Measurements from ENCODE around the gene BTG4. TPM values are rescaled to one million over a fixed set of nuclear protein-coding genes. Genes with fewer than 3 reads are reported as not detected.

BTG4 gene
- total and polyA plus RNA-seq, 9 of the 15 experiments (the other 6 are each of a cell fraction or from before 2014, with no cell fraction given) = not detected

DNA sequence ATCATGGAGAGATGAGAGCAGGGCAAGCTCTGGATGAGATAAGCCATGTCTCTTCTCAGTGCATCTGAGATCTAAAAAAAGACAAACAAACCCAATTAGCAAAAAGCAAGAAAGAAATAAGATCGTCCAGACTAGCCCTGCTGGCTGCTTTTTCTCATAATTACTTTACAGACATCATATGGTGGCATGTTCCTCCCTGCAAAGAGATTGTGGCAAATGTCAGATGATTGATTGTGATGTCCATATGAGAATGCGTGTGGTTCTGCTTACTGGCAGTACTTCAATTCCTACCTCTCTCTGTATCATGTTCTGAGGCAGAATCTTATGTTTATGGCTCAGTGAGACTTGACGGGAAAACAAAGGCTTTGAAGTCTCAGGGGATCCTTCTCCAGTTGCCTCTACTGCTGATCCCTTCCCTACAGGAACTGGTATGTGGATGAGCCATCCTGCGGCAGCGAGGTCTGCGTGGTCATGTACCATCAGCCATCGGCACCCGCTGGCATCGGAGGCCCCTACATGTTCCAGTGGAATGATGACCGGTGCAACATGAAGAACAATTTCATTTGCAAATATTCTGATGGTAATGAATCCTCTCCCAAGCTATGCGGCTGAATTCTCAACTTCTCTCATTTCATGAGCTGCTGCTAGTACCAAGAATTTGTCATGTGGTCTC, 37.1 kb upstream of the BTG4 start:
- Histone ChIP-seq H3K4me1 (replicated peaks in 1 of 2; ENCODE audit: control insufficient read depth in 2 of 2, insufficient read depth in 2 of 2, low read length in 2 of 2) (no peaks in the 10 kb centered on the region), H3K4me3 (no peak overlapping the region), H4K20me1 (replicated peaks; ENCODE audit: control insufficient read depth, insufficient read depth, low read length) (no peaks in the 10 kb centered on the region), H2AFZ (ENCODE audit: low read depth, low read length) (no peak overlapping the region), H3K9me3 (replicated peaks; ENCODE audit: control insufficient read depth, insufficient read depth, low read depth, low read length) (no peaks in the 10 kb centered on the region), H3K9me1 (ENCODE audit: control insufficient read depth, insufficient read depth, low read length) (no peaks in the 10 kb centered on the region), H3K4me2 (ENCODE audit: insufficient read depth, low read length) (no peak overlapping the region), H3K36me3 (ENCODE audit: control insufficient read depth, insufficient read depth, low read length) (no peaks in the 10 kb centered on the region), H3K27ac (ENCODE audit: extremely low read depth, low read depth, low read length) (no peak overlapping the region), H3K27me3 (ENCODE audit: control insufficient read depth in 2 of 2, insufficient read depth in 2 of 2, low read length in 2 of 2) (peaks cover 9 to 18% of the 10 kb centered on the region in 2 experiments; a peak in 4 of 5 replicates), H3K79me2 (ENCODE audit: control insufficient read depth, insufficient read depth, low read length) (no peaks in the 10 kb centered on the region), H3K9ac (ENCODE audit: insufficient read depth in 1 of 2, low read depth in 2 of 2, low read length in 2 of 2) (no peak overlapping the region)
- TF ChIP-seq FOSL1 (tag; conservative IDR thresholded peaks at IDR 0.05) (no peak), ZC3H4 (CRISPR knock-in tag; IDR thresholded peaks at IDR 0.05; ENCODE audit: borderline replicate concordance) (no peak), ZNF174 (CRISPR knock-in tag; IDR thresholded peaks at IDR 0.05) (no peak), BDP1 (IDR thresholded peaks at IDR 0.05; ENCODE audit: insufficient read depth, insufficient read length) (no peak), CREBBP (IDR thresholded peaks at IDR 0.05; ENCODE audit: low read depth, low read length) (no peak)
- BruUV-seq (replicated peaks) = no TSS peak
- ATAC-seq (no peak), FAIRE-seq (no peak), DNase-seq (ENCODE audit: extremely low read depth in 1 of 4, low spot score in 3 of 4) (no peak)
- ChIA-PET POLR2A (interaction anchor here (0.6 kb wide), 1 partner anchor 226 kb away, joined by 4 read pairs; no protein-coding TSS in a partner anchor), CTCF (ENCODE audit: low intra/inter-chr PET ratio) (no interaction called here)
- intact Hi-C loops (cut with micrococcal nuclease) (no loop called here), in situ Hi-C loops (cut with MboI) (no loop called here)
- 2% methylated on average over 11 of the region's 11 CpGs for WGBS (ENCODE audit: insufficient coverage, low coverage, missing lambda C conversion rate)

- Histone ChIP-seq H3K27me3 (ENCODE audit: control insufficient read depth in 2 of 2, insufficient read depth in 2 of 2, low read length in 2 of 2) (peaks cover 9 to 23% of the 10 kb centered on the region in 2 experiments; a peak in 4 of 5 replicates), H4K20me1 (replicated peaks; ENCODE audit: control insufficient read depth, insufficient read depth, low read length) (no peaks in the 10 kb centered on the region), H3K4me1 (replicated peaks in 1 of 2; ENCODE audit: control insufficient read depth in 2 of 2, insufficient read depth in 2 of 2, low read length in 2 of 2) (no peaks in the 10 kb centered on the region), H3K9me3 (replicated peaks; ENCODE audit: control insufficient read depth, insufficient read depth, low read depth, low read length) (no peaks in the 10 kb centered on the region), H3K4me2 (ENCODE audit: insufficient read depth, low read length) (no peak overlapping the region), H3K9ac (ENCODE audit: insufficient read depth in 1 of 2, low read depth in 2 of 2, low read length in 2 of 2) (no peak overlapping the region), H3K27ac (ENCODE audit: extremely low read depth, low read depth, low read length) (no peak overlapping the region), H2AFZ (ENCODE audit: low read depth, low read length) (no peak overlapping the region), H3K36me3 (ENCODE audit: control insufficient read depth, insufficient read depth, low read length) (no peaks in the 10 kb centered on the region), H3K79me2 (ENCODE audit: control insufficient read depth, insufficient read depth, low read length) (no peaks in the 10 kb centered on the region), H3K4me3 (no peak overlapping the region), H3K9me1 (ENCODE audit: control insufficient read depth, insufficient read depth, low read length) (no peaks in the 10 kb centered on the region)
- DNase-seq (ENCODE audit: extremely low read depth in 1 of 4, low spot score in 3 of 4) (no peak), ATAC-seq (no peak), FAIRE-seq (no peak)
- intact Hi-C loops (cut with micrococcal nuclease) (no loop called here), in situ Hi-C loops (cut with MboI) (no loop called here)
- WGBS (ENCODE audit: insufficient coverage, low coverage, missing lambda C conversion rate) = 0% methylated on average over 2 of the region's 2 CpGs
- BruUV-seq (replicated peaks) = no TSS peak
- ChIA-PET CTCF (ENCODE audit: low intra/inter-chr PET ratio) (no interaction called here), POLR2A (interaction anchor here (0.6 kb wide), 1 partner anchor 227 kb away, joined by 4 read pairs; no protein-coding TSS in a partner anchor)
- TF ChIP-seq STAG1 (CRISPR knock-in tag; IDR thresholded peaks at IDR 0.05; ENCODE audit: borderline replicate concordance) = no peak
- TF ChIP-seq TAF15 (IDR thresholded peaks at IDR 0.05; ENCODE audit: low read depth, low read length) = no peak
- no peak for TF ChIP-seq CHD1 (IDR thresholded peaks at IDR 0.05; ENCODE audit: low read length)
- TF ChIP-seq ZNF311 (CRISPR knock-in tag; IDR thresholded peaks at IDR 0.05) = no peak
- no peak for TF ChIP-seq ZNF24 (IDR thresholded peaks at IDR 0.05)
- no peak for TF ChIP-seq MAX (CRISPR knock-in tag; IDR thresholded peaks at IDR 0.05)
- no peak for TF ChIP-seq NCOA2 (IDR thresholded peaks at IDR 0.05; ENCODE audit: partially characterized antibody in 2 of 2)
- no peak for TF ChIP-seq MAFG (tag; conservative IDR thresholded peaks at IDR 0.05)
- no peak for TF ChIP-seq ZFP36 (IDR thresholded peaks at IDR 0.05; ENCODE audit: low read depth, low read length, partially characterized antibody)
- TF ChIP-seq, protein P1, sequence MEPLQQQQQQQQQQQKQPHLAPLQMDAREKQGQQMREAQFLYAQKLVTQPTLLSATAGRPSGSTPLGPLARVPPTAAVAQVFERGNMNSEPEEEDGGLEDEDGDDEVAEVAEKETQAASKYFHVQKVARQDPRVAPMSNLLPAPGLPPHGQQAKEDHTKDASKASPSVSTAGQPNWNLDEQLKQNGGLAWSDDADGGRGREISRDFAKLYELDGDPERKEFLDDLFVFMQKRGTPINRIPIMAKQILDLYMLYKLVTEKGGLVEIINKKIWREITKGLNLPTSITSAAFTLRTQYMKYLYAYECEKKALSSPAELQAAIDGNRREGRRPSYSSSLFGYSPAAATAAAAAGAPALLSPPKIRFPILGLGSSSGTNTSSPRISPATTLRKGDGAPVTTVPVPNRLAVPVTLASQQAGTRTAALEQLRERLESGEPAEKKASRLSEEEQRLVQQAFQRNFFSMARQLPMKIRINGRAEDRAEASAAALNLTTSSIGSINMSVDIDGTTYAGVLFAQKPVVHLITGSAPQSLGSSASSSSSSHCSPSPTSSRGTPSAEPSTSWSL (CRISPR knock-in tag; IDR thresholded peaks at IDR 0.05; ENCODE audit: borderline replicate concordance) = no peak
- no peak for TF ChIP-seq GATAD2A (IDR thresholded peaks at IDR 0.05)
Measured at GRCh38 chr11:111548525-111548924, 36.3 kb upstream of the BTG4 start.

All from K562 (cell line).